ENCODE data around the gene ALG1. TPM values are rescaled to one million over a fixed set of nuclear protein-coding genes. Genes with fewer than 3 reads are reported as not detected.

The ALG1 gene
- total and polyA plus RNA-seq, 2 of the 13 experiments (the other 11 are each of a cell fraction or from before 2014, with no cell fraction given) = 43.3 to 75.6 TPM

GRCh38 chr16:5072334-5073278, 963 bp downstream of the ALG1 start (continued):
- TF ChIP-seq DPF2 (CRISPR knock-in tag; IDR thresholded peaks at IDR 0.05; ENCODE audit: borderline replicate concordance, low read depth) = 0 out of 2 replicates have a peak, but pooled peaks have one; percentile 25
- no peak for TF ChIP-seq ZBTB33 (CRISPR knock-in tag; IDR thresholded peaks at IDR 0.05)
- TF ChIP-seq MEIS1 (CRISPR knock-in tag; IDR thresholded peaks at IDR 0.05; ENCODE audit: borderline replicate concordance) = peak; percentile 23; the same call in 1 of the 2 replicates
- TF ChIP-seq LBX2 (CRISPR knock-in tag; IDR thresholded peaks at IDR 0.05; ENCODE audit: borderline replicate concordance) = no peak
- no peak for TF ChIP-seq NFIC (IDR thresholded peaks at IDR 0.05; ENCODE audit: low read length)
- no peak for TF ChIP-seq PAWR (CRISPR knock-in tag; IDR thresholded peaks at IDR 0.05; ENCODE audit: borderline replicate concordance)
- no peak for TF ChIP-seq NAIF1 (CRISPR knock-in tag; IDR thresholded peaks at IDR 0.05; ENCODE audit: borderline replicate concordance)
- TF ChIP-seq BATF2 (CRISPR knock-in tag; IDR thresholded peaks at IDR 0.05) = no peak
- TF ChIP-seq, protein P1, sequence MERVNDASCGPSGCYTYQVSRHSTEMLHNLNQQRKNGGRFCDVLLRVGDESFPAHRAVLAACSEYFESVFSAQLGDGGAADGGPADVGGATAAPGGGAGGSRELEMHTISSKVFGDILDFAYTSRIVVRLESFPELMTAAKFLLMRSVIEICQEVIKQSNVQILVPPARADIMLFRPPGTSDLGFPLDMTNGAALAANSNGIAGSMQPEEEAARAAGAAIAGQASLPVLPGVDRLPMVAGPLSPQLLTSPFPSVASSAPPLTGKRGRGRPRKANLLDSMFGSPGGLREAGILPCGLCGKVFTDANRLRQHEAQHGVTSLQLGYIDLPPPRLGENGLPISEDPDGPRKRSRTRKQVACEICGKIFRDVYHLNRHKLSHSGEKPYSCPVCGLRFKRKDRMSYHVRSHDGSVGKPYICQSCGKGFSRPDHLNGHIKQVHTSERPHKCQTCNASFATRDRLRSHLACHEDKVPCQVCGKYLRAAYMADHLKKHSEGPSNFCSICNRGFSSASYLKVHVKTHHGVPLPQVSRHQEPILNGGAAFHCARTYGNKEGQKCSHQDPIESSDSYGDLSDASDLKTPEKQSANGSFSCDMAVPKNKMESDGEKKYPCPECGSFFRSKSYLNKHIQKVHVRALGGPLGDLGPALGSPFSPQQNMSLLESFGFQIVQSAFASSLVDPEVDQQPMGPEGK (CRISPR knock-in tag; IDR thresholded peaks at IDR 0.05) = no peak
- TF ChIP-seq XRCC5 (optimal IDR thresholded peaks at IDR 0.05; ENCODE audit: low read length) = no peak
- TF ChIP-seq KLF16 (CRISPR knock-in tag; IDR thresholded peaks at IDR 0.05) = no peak
- no peak for TF ChIP-seq SRSF9 (IDR thresholded peaks at IDR 0.05; ENCODE audit: borderline replicate concordance, insufficient read depth, low read depth, low read length, poor library complexity, severe bottlenecking)
- TF ChIP-seq ZNF383 (CRISPR knock-in tag; IDR thresholded peaks at IDR 0.05; ENCODE audit: borderline replicate concordance) = peak; percentile 84
- TF ChIP-seq EEA1 (CRISPR knock-in tag; IDR thresholded peaks at IDR 0.05; ENCODE audit: borderline replicate concordance) = no peak
- 0 out of 2 replicates have a peak, but pooled peaks have one; percentile 75 for TF ChIP-seq GTF3A (CRISPR knock-in tag; conservative IDR thresholded peaks at IDR 0.05)
- TF ChIP-seq, protein P2, sequence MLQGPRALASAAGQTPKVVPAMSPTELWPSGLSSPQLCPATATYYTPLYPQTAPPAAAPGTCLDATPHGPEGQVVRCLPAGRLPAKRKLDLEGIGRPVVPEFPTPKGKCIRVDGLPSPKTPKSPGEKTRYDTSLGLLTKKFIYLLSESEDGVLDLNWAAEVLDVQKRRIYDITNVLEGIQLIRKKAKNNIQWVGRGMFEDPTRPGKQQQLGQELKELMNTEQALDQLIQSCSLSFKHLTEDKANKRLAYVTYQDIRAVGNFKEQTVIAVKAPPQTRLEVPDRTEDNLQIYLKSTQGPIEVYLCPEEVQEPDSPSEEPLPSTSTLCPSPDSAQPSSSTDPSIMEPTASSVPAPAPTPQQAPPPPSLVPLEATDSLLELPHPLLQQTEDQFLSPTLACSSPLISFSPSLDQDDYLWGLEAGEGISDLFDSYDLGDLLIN (CRISPR knock-in tag; IDR thresholded peaks at IDR 0.05; ENCODE audit: borderline replicate concordance) = no peak
- TF ChIP-seq ZNF761 (CRISPR knock-in tag; conservative IDR thresholded peaks at IDR 0.05) = 0 out of 2 replicates have a peak, but pooled peaks have one; percentile 34
- TF ChIP-seq MATR3 (CRISPR knock-in tag; IDR thresholded peaks at IDR 0.05) = no peak
- TF ChIP-seq SRSF1 (optimal IDR thresholded peaks at IDR 0.05; ENCODE audit: low read depth, low read length) = no peak
- no peak; the same call in 1 of the 2 replicates for TF ChIP-seq ZNF143 (CRISPR knock-in tag; IDR thresholded peaks at IDR 0.05)
